CD4-positive, alpha-beta T cell treated with Interferon alpha-2 for 1 hour (primary cell): ENCODE results near the gene CR2.
"Not testable (repeated sequence)": the region's sequence is repeated elsewhere in the genome, so short reads cannot be mapped to it uniquely, and the experiment has no call there.

Source experiments
- DNase-seq, 2 donors: peaks; one replicate each; pipeline ENCODE4 v3.0.0-alpha.2; 2020 to 2022

The CR2 gene

GRCh38 chr1:207453710-207454045, 450 bp upstream of the CR2 start:
- no peak for DNase-seq

DNA sequence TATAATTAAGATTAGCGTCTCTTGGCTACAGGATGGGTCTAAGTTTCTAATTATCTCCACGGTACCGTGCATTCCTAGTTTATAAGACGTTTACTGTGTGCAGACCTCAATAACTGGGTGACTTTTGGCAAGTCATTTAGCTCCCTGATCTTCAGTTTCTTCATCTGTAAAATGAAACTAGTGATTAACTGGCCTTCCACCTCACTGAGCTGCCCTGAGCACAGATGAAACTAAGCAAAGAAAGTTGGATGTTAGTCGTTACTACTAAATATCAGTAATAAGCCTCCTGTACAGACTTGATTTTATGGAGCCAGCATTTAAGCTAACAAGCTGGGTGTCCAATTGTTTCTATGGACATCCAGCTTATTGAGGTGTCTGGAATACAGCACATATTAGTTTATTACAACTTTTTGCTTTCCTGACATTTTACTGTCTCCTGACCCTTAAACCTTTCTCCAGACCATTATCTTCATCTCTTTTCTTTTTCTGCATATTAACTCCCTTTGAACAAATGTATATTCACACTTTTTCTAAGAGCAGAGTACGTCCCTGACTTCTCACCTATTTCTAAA, 1.1 kb downstream of the CR2 start:
- no peak for DNase-seq

- no peak for DNase-seq
Measured at GRCh38 chr1:207458414-207458813, 4.3 kb downstream of the CR2 start.

GRCh38 chr1:207459008-207459407, 4.9 kb downstream of the CR2 start:
- DNase-seq, result peak; percentile 18 to 57

- no peak for DNase-seq
Measured at GRCh38 chr1:207461649-207462048, 7.5 kb downstream of the CR2 start.

DNA sequence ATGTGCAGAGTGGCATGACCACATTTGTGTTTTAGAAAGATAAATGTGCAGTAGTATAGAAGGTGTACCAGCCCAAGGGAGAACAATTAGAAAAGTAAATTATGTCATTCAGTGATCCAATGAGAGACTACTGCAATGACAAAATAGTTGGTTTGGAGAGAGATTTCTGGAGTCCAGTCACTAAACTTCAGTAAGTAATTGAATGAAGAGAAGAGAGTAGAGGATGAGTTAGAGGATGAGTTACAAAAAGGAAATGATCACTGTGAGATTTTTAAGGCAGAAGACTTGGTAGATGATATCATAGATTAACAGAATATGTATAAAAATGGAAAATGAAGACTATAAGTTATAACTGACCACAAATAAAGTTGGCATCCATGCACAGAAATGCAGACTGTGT, 8.4 kb downstream of the CR2 start:
- no peak for DNase-seq

- DNase-seq, result no peak
Measured at GRCh38 chr1:207463021-207463420, 8.9 kb downstream of the CR2 start.

- no peak for DNase-seq
Measured at GRCh38 chr1:207463571-207463970, 9.4 kb downstream of the CR2 start.

- peak; percentile 5 to 23 for DNase-seq
Measured at GRCh38 chr1:207470927-207471326, 16.8 kb downstream of the CR2 start.

DNA sequence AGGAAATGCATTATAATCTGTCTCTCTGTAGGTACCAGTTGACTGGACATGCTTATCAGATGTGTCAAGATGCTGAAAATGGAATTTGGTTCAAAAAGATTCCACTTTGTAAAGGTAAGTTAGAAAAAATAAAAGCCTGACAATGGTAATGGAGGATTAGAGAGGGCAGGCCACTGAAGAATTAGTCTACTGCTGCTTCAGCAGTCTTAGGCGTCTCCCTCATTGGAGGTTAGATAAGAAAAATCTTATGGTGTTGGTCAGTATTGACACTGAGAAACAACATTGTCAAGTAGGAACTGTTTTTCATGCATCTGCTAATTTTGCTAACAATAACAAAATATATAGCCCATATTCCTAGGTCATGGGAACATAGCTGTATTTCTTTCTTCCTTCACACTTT, 20.1 kb downstream of the CR2 start:
- DNase-seq, result no peak

GRCh38 chr1:207486198-207486597, 32.1 kb downstream of the CR2 start:
- DNase-seq, result no peak

- no peak for DNase-seq
Measured at GRCh38 chr1:207487636-207488035, 33.5 kb downstream of the CR2 start.

DNA sequence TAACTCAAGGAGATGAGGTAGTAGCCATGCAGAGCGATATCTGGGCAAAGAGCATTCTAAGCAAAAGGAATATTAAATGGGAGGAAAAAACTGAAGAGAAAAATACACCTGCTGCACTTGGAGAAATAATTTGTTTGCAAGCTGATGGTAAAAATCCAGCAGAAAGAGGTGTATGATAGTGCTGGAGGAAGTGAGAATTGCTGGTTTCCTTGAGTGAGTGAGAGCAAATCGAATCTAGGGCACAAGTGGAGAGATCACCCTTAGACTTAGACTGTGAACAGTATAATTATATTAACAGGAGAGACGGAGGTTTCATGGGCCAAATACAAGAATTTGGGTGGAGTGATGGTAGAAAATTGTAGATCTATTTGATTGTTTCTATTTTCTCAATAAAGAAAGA, 39.1 kb downstream of the CR2 start:
- DNase-seq, result no peak

GRCh38 chr1:207494171-207494570, 40.0 kb downstream of the CR2 start:
- DNase-seq, result no peak

- not testable (repeated sequence) for DNase-seq
Measured at GRCh38 chr1:207495281-207495680, 41.2 kb downstream of the CR2 start.

DNA sequence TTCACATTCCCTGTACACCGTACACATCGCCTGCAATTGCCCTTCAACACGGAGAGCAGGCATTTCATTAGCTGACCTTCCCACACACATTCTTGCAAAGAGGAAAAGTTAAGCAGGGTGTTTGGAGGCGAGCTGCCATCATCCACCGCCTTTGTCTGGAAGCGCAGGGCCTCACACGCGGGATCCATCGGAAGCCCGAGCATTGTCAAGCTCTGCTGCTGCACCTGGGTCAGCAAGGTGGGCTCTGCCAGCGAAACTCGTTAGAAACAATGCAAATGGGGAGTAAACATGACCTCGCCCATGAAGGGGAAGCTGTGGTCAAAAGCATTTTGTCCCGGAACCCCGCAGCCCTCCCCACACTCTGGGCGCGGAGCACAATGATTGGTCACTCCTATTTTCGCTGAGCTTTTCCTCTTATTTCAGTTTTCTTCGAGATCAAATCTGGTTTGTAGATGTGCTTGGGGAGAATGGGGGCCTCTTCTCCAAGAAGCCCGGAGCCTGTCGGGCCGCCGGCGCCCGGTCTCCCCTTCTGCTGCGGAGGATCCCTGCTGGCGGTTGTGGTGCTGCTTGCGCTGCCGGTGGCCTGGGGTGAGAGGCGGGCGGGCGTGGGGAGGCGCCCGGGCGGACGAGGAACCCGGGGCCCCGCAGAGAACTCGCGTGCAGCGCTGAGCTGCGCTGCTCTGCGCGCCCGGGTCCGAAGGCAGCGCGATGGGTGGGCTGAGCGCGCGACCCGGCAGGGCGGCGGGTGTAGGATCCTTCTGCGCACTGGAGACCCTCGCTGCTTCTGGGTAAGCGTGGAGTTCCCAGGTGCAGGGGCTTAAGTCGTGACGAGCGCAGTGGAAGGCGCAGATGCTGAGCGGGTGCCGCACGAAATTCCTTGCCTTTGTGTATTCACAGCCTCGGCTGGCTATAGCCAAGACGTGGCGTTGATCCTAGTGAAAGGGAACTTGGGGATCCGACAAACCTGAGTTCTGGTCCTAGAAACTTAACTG, 42.0 kb downstream of the CR2 start, which contains the start of gene CR1:
Gene CR1 (plus strand): TSS at position 357 of the 992 bp plus-strand sequence. CDS start 111 bp downstream, at position 468.
- DNase-seq, result peak; percentile 31 to 48

DNA sequence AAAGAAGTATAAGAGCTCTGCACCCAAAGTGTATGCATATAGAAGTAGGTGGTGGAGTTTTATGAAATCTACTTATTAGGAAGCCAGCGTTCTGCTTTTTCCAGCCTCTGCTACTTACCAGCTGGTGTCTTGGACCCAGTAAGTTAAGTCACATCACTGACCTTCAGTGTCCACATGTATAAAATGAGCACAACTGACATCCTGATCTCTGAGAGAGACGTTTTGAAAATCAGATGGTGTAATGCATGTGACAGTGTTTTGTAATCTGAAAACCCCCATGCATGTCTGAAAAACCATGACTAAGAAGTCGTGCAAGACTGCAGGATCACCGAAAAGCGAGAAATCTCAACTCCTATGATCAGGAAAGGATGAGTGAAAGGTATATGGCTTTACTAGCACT, 43.8 kb downstream of the CR2 start:
- DNase-seq, result peak in 1 of 2 donors; percentile 18

GRCh38 chr1:207499573-207499972, 45.4 kb downstream of the CR2 start:
- peak; percentile 74 to 75 for DNase-seq

DNA sequence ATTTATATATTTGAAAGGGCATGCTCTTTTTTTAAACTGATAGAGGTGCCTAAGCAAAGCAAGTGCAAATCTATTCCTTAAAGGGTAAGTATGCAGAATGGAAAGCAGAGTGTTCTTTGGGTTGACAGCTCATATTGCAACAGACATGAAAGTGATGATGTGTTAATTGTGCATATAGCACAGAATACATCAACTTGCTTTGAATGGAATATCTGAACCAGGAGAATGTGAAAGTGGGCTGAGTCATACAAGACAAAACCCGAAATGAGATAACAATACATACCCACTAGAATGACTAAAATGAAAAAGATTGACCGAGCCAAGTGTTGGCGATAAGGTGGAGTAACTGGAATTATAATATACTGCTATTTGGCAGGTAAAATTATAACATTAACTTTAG, 46.2 kb downstream of the CR2 start:
- no peak for DNase-seq

DNA sequence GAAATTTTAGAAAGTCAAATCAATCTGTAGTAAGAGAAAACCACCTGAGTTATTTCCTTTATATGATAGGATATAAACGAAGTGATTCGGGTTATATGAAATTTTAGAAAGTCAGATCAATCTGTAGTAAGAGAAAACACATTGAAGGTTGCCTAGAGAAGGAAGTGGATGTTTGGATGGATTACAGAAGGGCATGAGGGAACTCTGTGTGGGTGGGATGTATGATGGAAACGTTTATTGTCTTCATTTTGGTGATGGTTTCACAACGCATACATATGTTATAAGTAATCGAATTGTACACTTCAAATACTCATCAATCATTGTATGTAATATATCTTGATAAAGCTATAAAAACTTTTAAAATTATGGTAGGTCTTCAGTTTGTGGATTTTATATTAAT, 46.9 kb downstream of the CR2 start:
- no peak for DNase-seq

GRCh38 chr1:207502726-207503125, 48.6 kb downstream of the CR2 start:
- DNase-seq, result no peak

DNA sequence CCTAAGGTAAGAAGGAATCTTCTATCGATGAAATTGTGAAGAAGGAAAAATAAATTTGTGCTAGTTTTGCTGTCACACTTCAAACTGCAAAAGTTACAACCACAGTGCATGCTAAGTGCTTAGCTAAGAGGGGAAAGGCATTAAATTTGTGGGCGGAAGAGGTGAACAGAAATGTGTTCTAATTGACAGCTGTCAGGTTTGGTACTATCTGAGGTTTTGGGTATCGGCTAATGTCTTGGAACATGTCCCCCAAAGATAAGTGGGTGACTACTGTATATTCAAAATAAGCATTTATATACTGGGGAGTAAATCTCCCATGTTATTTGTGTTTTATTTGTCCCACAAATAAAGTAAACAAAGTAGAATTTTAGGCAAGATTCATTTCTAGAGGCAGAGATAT, 49.8 kb downstream of the CR2 start:
- DNase-seq, result no peak

DNA sequence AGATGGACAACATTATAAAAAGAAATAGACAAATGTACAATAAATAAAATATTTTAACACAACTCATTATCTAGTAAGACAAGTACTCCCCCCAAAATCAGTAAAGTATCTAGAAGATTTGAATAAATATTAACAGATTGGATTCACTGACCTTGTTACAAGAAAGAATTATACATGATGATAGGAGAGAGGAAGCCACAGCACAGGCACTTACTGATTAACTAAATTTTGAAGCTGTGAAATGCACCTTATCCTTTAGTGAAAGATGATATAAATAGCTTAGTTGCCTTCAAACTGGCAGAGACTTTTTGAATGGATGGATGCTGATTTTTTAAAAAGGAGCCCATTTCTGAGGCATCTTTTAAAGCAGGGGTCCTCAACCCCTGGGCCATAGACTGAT, 50.3 kb downstream of the CR2 start:
- no peak for DNase-seq

- DNase-seq, result no peak
Measured at GRCh38 chr1:207510444-207510843, 56.3 kb downstream of the CR2 start.
